HuH-7 (cell line): ENCODE data around the gene RBMS1.
A peak's percentile ranks its signal among the peaks of the same experiment; 100 is the strongest.

ENCODE experiments used
- DNase-seq: peaks from one replicate; pipeline ENCODE4 v3.0.0; 2011; ENCODE audit warnings: low spot score

Gene RBMS1

GRCh38 chr2:160277151-160277550 lies 216.5 kb downstream of the RBMS1 start:
- no peak for DNase-seq

GRCh38 chr2:160275656-160276055 lies 218.0 kb downstream of the RBMS1 start:
- no peak for DNase-seq

GRCh38 chr2:160271171-160272086 lies 222.2 kb downstream of the RBMS1 start:
- no peak for DNase-seq

GRCh38 chr2:160270571-160271113 lies 223.0 kb downstream of the RBMS1 start:
- no peak for DNase-seq

- DNase-seq, result peak; percentile 83
Measured at GRCh38 chr2:160269803-160270570, 223.6 kb downstream of the RBMS1 start.

GRCh38 chr2:160269365-160269764 lies 224.2 kb downstream of the RBMS1 start:
- no peak for DNase-seq

GRCh38 chr2:160268151-160268781 lies 225.3 kb downstream of the RBMS1 start:
- DNase-seq, result no peak

GRCh38 chr2:160267692-160268091 lies 225.9 kb downstream of the RBMS1 start:
- no peak for DNase-seq

GRCh38 chr2:160267022-160267421 lies 226.6 kb downstream of the RBMS1 start:
- no peak for DNase-seq

- no peak for DNase-seq
Measured at GRCh38 chr2:160266037-160266551, 227.5 kb downstream of the RBMS1 start.

GRCh38 chr2:160264308-160264707 lies 229.3 kb downstream of the RBMS1 start:
- DNase-seq, result no peak

GRCh38 chr2:160261732-160262131 lies 231.9 kb downstream of the RBMS1 start:
- no peak for DNase-seq

GRCh38 chr2:160258492-160258805 lies 235.2 kb downstream of the RBMS1 start:
- no peak for DNase-seq

GRCh38 chr2:160257743-160258491 lies 235.7 kb downstream of the RBMS1 start:
- no peak for DNase-seq

- no peak for DNase-seq
Measured at GRCh38 chr2:160257041-160257742, 236.4 kb downstream of the RBMS1 start.

GRCh38 chr2:160256507-160256906 lies 237.1 kb downstream of the RBMS1 start:
- no peak for DNase-seq

GRCh38 chr2:160255408-160255807 lies 238.2 kb downstream of the RBMS1 start:
- no peak for DNase-seq

GRCh38 chr2:160254189-160254762 lies 239.3 kb downstream of the RBMS1 start:
- DNase-seq, result no peak

GRCh38 chr2:160253440-160254188 lies 240.0 kb downstream of the RBMS1 start:
- no peak for DNase-seq

GRCh38 chr2:160252900-160253299 lies 240.7 kb downstream of the RBMS1 start:
- no peak for DNase-seq
